ENCODE data around the gene MEI4. TPM values are rescaled to one million over a fixed set of nuclear protein-coding genes. Genes with fewer than 3 reads are reported as not detected.

MEI4 gene
- total and polyA plus RNA-seq, 3 experiments from 2014 or later: not detected

- no peak overlapping the region for H3K4me3 ChIP-seq (ENCODE audit: low read length)
- Mint-ChIP-seq H3K4me3 (no peak overlapping the region), H3K4me1 (no peaks in the 10 kb centered on the region), H3K27me3 (no peaks in the 10 kb centered on the region), H3K27ac (no peak overlapping the region), H3K36me3 (no peaks in the 10 kb centered on the region), H3K9me3 (peaks cover 9 to 32% (median 18%) of the 10 kb centered on the region in 5 donors)
- no peaks in the 10 kb centered on the region for H3K27me3 ChIP-seq (ENCODE audit: insufficient read depth, low read length, poor library complexity, severe bottlenecking)
- POLR2A ChIA-PET: no interaction called here
- no peaks in the 10 kb centered on the region for H3K9me3 ChIP-seq (ENCODE audit: low read length)
- H3K27ac ChIP-seq (ENCODE audit: low read depth, low read length): no peak overlapping the region
- H3K36me3 ChIP-seq (ENCODE audit: insufficient read depth, low read length): no peaks in the 10 kb centered on the region
- H3K4me1 ChIP-seq (ENCODE audit: insufficient read depth, low read length): no peaks in the 10 kb centered on the region
- CTCF ChIA-PET: no interaction called here
- DNase-seq: no peak
Measured at GRCh38 chr6:77962070-77962469, 309.2 kb downstream of the MEI4 start.

- Histone ChIP-seq H3K27me3 (ENCODE audit: insufficient read depth, low read length, poor library complexity, severe bottlenecking) (no peaks in the 10 kb centered on the region), H3K36me3 (ENCODE audit: insufficient read depth, low read length) (no peaks in the 10 kb centered on the region), H3K4me1 (ENCODE audit: insufficient read depth, low read length) (no peaks in the 10 kb centered on the region), H3K4me3 (ENCODE audit: low read length) (no peak overlapping the region), H3K27ac (ENCODE audit: low read depth, low read length) (no peak overlapping the region), H3K9me3 (ENCODE audit: low read length) (no peaks in the 10 kb centered on the region)
- CTCF ChIA-PET: no interaction called here
- no peaks in the 10 kb centered on the region for H3K4me1 Mint-ChIP-seq
- POLR2A ChIA-PET: no interaction called here
- no peaks in the 10 kb centered on the region for H3K27me3 Mint-ChIP-seq
- DNase-seq: no peak
- H3K4me3 Mint-ChIP-seq: no peak overlapping the region
- no peak overlapping the region for H3K27ac Mint-ChIP-seq
- H3K36me3 Mint-ChIP-seq: no peaks in the 10 kb centered on the region
- H3K9me3 Mint-ChIP-seq: peaks cover 3 to 32% (median 18%) of the 10 kb centered on the region in 5 donors
Measured at GRCh38 chr6:77965449-77965848, 312.6 kb downstream of the MEI4 start.

GRCh38 chr6:77972334-77972733 lies 319.5 kb downstream of the MEI4 start:
- POLR2A ChIA-PET: no interaction called here
- H3K27me3 Mint-ChIP-seq: no peaks in the 10 kb centered on the region
- H3K36me3 Mint-ChIP-seq: no peaks in the 10 kb centered on the region
- peaks cover 0 to 14% (median 10%) of the 10 kb centered on the region in 5 donors for H3K9me3 Mint-ChIP-seq
- no peak for DNase-seq
- no peak overlapping the region for H3K4me3 Mint-ChIP-seq
- no peaks in the 10 kb centered on the region for H3K4me1 Mint-ChIP-seq
- no peak overlapping the region for H3K27ac Mint-ChIP-seq
- Histone ChIP-seq H3K27me3 (ENCODE audit: insufficient read depth, low read length, poor library complexity, severe bottlenecking) (no peaks in the 10 kb centered on the region), H3K36me3 (ENCODE audit: insufficient read depth, low read length) (no peaks in the 10 kb centered on the region), H3K27ac (ENCODE audit: low read depth, low read length) (no peak overlapping the region), H3K4me1 (ENCODE audit: insufficient read depth, low read length) (no peaks in the 10 kb centered on the region), H3K4me3 (ENCODE audit: low read length) (no peak overlapping the region), H3K9me3 (ENCODE audit: low read length) (no peaks in the 10 kb centered on the region)
- CTCF ChIA-PET: no interaction called here

Other genes with a start within 250 kb of the MEI4 start
- gene HTR1B, start 189.5 kb upstream of the MEI4 start, total RNA-seq: not detected
- gene HTR1B, start 189.5 kb upstream of the MEI4 start, polyA plus RNA-seq: not detected

All from CD8-positive, alpha-beta memory T cell (primary cell).